Adipose tissue (tissue), 3 donors: Measurements from ENCODE around the gene AP2A2. TPM values are rescaled to one million over a fixed set of nuclear protein-coding genes. Genes with fewer than 3 reads are reported as not detected.
"Not testable (repeated sequence)": the region's sequence is repeated elsewhere in the genome, so short reads cannot be mapped to it uniquely, and the experiment has no call there.

ENCODE experiments used
- H3K27ac ChIP-seq: one replicate; pipeline ENCODE4 v1.5.1; 2013; ENCODE audit warnings: low read depth, low read length
- WGBS, 3 donors: extraction: QIAGEN DNeasy Blood & Tissue Kit; methylation state at CpG; one replicate each; pipeline ENCODE4 v1.1.7; 2013; 5-methylcytosine and 5-hydroxymethylcytosine counted together
- polyA plus RNA-seq, 3 donors: library from polyadenylated mRNA; stranded (reverse); fragments of 200-250 nt; gene quantifications; one replicate each; pipeline ENCODE4 v1.2.3, GENCODE V29; 2013
- donor health status: healthy with polysubstance abuse.
- donor health status: Bipolar disorder and iron deficiency.
- donor health status: healthy.

The AP2A2 gene
- polyA plus RNA-seq, 3 donors, result 32.0 to 57.4 (median 37.3) TPM

DNA sequence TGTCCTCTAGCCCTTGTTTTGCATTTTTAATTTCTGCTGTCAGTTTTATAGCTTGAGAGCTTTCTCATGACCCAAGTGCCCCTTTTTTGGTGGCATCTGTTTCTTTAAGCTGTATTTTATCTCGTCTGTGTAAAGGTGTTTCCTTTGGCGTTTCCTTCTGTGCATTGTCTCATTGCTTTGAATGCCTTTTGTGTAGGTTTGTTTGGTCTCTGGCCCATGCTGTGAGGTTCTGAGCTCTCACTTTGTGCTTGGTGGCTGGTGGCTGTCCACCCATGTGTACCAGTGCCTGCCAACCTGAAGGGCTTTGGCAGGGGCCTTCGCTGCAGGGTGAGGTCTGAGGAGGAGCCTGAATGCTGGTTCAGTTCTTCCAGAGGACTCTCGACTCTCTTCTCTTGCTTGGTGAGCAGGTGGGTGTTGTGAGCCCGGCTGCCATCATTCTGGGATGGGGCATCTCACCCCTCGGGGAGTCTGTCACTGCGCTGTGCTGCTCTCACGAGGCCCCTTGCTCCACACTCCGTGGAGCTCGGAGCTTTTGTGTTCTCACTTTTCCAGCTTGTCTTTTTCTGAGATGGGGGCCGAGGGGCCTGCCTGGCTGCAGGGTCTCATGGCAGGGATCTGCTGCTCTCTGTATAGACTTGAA lies 14.9 kb downstream of the AP2A2 start:
- WGBS, 3 donors, result 63 to 75% (median 66%) methylated on average over 11 of the region's 11 CpGs
- no peak overlapping the region for H3K27ac ChIP-seq

DNA sequence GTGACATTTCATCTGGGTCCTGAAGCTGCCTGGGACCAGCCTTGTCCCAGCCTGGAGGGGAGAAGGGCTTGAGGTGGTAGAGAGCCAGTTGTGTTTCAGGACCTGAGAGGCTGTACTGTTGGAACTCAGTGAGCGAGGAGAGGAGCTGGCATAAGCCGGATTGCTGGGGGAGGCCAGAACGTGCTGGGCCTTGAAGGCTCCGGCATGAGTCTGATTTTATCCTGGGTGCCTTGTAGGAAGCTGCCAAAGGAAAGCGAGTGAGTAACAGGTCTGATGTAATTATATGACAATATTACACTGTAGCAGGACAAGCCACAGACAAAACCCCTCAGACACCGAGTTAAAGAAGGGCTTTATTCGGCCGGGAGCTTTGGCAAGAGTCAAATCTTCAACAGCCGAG lies 17.2 kb downstream of the AP2A2 start:
- 49 to 58% (median 53%) methylated on average over 9 of the region's 9 CpGs for whole genome bisulfite sequencing, 3 donors
- H3K27ac ChIP-seq, result no peak overlapping the region

DNA sequence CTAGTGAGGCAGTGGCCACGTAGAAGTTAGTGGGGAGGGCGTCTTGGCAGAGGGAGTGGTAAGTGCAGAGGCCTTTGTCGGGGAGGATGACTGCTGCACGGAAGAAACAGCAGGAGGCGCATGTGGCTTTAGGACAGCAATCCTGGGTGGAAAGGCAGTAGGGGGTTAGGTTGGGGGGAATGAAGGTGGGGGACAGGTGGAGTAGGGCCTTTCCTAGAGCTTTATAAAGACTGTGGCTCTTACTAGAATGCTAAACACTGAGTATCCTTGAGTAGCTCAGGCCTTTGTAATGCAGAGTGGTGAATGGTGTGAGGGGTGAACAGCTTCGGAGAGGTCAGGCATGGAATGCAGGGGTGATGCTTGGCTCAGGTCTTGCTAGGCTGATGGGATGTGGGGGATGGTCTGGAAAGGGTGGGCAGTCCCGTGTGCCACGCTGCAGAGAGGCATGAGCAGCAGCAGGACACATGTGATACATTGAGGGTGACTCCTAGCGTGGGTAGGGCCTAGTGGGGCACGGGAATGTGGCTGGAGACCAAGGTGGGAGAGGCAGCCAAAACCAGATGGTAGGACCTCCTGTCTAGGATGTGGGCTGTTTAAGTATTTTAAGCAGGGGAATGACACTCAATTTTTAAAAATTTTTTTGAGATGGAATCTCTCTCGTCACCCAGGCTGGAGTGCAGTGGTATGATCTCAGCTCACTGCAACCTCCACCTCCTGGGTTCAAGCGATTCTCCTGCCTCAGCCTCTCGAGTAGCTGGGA lies 19.2 kb downstream of the AP2A2 start:
- no peak overlapping the region for H3K27ac ChIP-seq
- 66 to 78% (median 76%) methylated on average over 13 of the region's 13 CpGs for WGBS, 3 donors

DNA sequence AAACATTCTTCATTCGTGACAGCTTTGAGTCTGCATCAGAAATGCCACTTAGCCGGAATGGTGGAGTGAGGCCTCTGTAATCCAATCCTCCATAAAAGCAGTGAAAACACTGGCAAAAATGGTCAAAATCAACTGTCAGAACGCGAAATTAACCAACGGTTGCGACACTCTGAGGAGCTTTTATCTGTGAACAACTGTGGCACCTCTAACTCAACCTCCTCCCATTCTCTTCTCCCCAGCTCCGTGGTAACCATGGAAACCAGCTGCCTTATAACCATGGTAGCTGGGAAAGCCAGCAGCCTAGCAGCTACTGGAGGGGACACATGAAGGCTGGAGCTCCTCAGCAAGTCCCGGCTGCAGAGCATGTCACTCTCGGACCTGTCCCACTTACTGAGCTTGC lies 20.3 kb downstream of the AP2A2 start:
- no peak overlapping the region for H3K27ac ChIP-seq
- WGBS, 3 donors, result 67 to 75% (median 70%) methylated on average over 9 of the region's 9 CpGs

DNA sequence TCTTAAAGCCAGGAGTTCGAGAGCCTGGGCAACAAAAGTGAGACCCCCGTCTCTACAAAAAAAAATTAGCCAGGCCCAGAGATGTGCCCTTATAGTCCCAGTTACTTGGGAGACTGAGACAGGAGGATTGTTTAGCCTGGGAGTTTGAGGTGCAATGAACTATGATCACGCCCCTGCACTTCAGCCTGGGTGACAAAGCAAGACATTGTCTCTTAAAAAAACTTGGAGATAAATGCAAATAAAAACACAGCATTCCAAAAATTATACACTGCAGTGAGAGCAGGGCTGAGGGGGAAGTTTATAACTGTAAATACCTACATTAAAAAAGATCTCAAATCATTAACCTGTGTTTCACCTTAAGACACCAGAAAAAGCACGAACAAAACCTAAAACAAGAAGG lies 22.1 kb downstream of the AP2A2 start:
- no peak overlapping the region for H3K27ac ChIP-seq
- 86 to 92% (median 89%) methylated on average over 4 of the region's 4 CpGs for whole genome bisulfite sequencing, 3 donors

DNA sequence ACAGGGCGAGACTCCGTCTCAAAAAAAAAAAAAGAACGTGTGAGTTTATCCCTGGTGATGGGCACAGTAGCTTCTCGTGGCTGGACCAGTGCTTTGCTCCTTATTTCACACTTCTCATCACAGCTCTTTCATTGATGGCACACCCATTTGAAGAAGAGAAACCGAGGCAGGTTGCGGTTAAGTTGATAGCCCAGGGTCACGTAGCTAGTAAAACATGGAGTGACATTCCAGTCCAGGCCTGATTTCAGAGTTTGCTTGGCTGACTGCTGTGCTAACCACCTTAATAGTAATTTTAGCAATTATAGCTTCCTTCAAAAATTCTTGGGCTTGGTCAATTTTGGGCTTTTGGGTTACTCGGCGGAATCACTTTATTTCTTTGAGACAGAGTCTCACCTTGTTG lies 25.8 kb downstream of the AP2A2 start:
- H3K27ac ChIP-seq, result no peak overlapping the region
- 88 to 95% (median 93%) methylated on average over 9 of the region's 9 CpGs for WGBS, 3 donors

DNA sequence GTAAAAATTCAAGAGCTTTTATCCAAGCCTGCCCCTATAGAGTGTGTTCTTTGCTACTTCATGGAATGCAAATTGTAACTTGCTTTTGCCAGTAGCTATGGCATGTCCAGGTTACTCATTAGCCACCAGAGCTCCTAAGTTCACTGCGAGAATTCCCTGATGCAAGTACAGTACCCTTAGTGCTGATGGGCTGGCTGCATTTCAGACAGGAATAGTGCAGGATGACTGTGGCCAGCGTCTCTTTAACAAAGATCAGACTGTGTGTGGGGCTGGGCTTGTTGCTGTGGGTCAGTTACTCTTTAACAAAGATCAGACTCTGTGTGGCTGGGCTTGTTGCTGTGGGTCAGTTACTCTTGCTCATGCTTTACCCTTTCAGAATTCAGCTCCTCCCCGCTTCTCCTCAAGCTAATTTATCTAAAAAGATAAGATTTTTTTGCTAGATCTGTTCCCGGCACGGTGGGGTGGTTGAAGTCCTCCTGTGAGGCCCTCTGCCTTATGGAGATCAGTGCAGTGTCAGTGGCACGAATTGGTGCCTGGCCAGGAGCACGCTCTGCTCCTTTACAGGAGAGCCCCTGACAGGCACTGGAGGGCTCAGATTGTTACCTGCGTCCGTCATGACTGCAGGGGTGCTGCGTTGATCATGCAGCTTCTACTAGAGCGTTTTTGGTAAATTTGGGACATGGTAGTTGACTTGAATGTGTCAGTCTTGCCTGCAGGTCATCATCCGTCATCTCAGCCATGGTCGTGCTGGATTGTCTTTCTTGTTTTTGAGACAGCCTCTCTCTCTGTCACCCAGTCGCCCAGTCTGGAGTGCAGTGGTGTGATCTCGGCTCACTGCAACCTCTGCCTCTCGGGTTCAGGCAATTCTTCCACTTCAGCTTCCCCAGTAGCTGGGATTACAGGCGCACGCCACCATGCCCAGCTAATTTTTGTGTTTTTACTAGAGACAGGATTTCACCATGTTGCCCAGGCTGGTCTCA lies 27.0 kb downstream of the AP2A2 start:
- H3K27ac ChIP-seq, result no peak overlapping the region
- WGBS, 3 donors, result 42 to 84% (median 84%) methylated on average over 18 of the region's 18 CpGs

DNA sequence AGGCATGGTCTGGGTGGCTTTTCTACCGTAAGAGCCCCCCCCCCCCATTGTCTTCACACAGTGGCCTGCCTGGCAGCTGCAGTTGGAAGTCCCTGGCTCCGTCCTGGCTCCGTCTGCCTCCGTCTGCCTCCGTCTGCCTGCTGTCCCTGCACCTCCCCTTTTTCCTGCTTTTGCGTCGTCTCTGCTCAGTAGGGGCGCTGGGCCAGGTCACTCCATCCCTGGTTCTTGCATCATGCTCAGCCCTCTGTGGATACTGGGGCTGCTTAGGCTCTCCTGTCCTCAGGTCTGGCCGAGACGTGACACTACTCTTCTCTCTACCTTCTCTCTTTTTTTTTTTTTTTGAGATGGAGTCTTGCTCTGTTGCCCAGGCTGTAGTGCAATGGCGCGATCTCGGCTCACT lies 27.8 kb downstream of the AP2A2 start:
- H3K27ac ChIP-seq, result no peak overlapping the region
- 64 to 74% (median 65%) methylated on average over 12 to 13 of the region's 13 CpGs for WGBS, 3 donors

DNA sequence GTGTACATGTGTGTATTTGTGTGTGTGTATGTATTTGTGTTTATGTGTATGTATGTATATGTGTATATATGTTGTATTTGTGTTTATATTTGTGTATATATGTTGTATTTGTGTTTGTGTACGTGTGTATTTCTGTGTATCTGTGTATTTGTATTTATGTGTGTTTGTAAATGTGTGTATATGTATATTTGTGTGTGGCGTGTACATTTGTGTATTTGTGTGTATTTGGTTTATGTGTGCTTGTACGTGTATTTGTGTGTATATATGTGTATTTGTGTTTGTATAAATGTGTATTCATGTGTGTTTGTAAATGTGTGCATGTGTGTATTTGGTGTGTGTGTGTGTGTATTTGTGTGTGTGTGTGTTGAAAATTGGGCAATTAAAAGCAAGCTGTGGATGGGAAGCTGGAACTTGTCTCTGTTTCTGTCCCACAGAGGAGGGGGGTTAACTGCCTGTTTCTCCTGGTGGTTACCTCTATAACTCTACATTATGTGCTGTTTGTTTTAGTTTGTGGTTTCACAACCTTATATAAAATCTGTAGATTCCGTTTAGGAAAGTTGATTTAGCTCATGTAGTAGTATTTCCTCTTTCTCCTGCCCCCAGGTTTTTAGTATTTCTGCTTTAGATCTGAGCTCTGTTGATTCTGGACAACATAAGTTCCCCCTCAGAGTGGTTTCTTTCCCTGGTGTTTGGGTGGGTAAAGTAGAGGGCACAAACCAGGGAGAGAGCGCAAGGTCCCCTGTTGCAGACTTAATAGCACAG lies 28.9 kb downstream of the AP2A2 start:
- no peak overlapping the region for H3K27ac ChIP-seq

DNA sequence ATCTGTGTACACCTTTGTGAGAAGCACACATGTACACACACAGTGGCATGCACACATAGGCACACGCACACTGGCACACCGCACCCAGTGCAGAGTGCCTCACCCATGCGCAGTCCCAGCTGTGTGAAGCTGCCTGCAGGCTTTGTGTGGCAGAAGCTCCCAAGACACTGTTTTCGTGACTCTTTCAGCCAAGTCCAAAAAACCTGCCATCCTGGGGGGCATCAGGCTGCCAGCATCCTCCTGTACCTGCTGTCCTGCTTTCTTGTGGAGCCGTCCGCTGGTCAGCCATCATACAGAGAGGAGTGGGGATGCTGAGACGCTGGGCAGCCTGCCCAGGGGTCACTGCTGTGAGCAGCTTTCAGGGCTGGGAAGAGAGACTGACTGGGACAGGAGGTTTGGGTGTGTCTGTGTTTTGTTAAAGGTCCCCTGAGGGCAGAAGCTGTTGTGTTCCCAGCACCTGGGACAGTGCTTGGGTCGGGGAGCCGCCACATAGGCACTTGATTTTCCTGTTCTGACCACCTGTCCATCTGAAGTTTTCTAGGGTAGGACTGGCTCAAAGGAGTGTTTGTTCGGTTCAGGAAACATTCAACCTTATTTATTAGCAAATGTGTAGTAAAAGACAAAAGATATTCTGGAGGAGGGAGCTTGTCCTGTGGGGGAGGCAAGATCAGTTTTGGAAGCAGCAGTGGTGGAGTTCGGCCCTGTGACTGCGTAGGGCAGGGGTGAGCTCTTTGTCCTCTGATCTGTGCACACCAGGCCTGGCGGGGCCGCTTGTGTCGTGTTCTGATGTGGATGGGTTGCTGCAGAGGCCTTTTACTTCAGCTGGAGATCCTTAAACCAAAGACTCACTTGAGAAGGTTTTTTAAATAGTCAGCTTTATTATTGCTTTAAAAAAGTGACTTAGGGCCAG lies 29.7 kb downstream of the AP2A2 start:
- WGBS, 3 donors, result 64 to 82% (median 66%) methylated on average over 15 of the region's 15 CpGs

More for the DNA sequence above, 28.9 kb downstream of the AP2A2 start:
- 76 to 77% (median 76%) methylated on average over 5 of the region's 5 CpGs for WGBS, 3 donors

DNA sequence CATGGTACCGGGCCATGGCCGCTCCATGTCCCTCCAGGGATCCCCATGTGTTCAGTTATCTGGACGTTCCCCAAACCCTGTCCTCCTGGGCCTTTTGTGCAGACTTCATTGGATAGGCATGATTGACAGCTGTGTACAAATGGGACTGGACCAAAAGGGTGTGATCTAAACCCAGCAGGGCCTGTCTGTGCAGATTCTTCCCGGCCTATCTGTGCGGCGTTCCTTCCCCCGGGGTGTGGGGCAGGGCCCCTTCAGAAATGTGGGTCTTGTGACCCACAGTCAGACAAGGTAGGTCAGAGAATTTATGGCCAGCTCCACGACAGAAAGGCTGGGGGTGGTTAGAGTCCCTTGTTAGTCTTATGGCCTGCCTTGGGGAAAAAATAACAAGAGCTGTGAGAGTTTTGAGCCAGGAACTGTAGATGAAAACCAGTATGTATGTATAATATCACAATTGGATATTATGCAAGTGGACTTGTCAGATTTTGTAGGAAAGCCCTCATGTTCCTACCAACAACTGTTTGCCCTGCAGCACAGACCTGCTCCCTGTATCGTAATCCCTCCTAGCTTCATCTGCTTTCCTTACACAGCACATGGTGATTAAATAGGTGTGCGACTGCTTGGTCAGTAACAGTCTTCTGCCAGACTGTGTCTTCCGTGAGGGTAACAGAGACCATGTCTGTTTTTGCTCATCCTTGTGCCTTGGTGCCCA lies 31.7 kb downstream of the AP2A2 start:
- H3K27ac ChIP-seq, result no peak overlapping the region
- 79 to 90% (median 81%) methylated on average over 11 of the region's 11 CpGs for WGBS, 3 donors

More for the DNA sequence above, 29.7 kb downstream of the AP2A2 start:
- no peak overlapping the region for H3K27ac ChIP-seq

DNA sequence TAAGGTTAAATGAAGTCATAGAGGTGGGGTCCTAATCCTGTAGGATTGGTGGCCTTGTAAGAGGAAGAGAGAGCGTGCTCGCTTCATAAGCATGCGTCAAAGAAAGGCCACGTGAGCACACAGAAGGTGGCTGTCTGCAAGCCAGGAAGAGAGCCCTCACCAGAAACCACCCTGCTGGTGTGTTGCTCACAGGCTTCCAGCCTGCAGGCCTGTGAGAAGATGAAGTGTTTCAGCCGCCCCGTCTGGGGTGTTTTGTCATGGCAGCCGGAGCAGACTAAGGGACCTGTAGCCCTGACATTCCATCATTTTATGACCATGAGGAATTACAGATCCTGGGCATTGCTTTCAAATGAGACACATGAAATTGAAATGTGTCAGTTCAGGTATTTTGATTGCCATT lies 32.4 kb downstream of the AP2A2 start:
- WGBS, 3 donors, result 92 to 97% (median 94%) methylated on average over 7 of the region's 7 CpGs
- H3K27ac ChIP-seq, result no peak overlapping the region

DNA sequence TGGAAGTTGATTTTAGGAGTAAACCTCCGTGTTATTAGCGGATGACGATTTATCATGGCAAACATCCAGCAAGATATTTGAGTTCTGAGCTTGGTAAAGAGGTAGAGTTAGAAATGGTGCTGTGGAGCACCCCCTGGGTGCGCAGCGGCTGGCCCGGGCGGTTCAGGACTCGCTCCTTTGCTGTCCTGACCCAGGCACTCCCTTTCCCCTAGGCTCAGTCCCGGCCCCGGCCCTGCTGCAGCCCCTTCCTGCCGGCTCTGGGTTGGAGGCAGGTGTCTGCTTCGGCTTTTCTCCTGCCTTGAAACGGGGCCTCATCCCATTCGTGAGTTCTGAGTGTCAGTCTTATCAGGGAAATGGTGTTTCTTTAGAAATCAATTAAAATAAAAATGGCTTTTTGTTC lies 33.4 kb downstream of the AP2A2 start:
- H3K27ac ChIP-seq, result no peak overlapping the region
- 73 to 87% (median 84%) methylated on average over 14 of the region's 14 CpGs for WGBS, 3 donors

DNA sequence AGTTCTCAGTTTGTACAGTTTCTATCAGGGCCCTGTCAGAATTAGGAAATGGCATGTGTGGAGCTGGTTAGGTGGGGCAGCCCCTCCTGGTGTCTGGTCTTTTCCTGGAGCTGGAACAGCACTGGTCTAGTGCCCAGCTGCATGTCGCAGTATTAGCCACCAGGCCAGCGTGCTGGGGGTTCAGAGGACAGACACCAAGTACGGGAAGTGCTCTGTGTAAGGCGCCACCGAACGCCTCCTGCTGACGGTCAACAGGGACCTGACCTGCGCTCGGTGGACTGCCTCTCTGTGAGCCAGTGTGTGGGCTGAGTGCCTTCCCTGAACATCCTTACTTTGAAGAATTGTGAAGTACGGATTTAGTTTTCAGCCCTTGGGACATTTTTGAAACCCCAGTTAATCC lies 33.9 kb downstream of the AP2A2 start:
- no peak overlapping the region for H3K27ac ChIP-seq
- 73 to 84% (median 73%) methylated on average over 10 of the region's 10 CpGs for WGBS, 3 donors

DNA sequence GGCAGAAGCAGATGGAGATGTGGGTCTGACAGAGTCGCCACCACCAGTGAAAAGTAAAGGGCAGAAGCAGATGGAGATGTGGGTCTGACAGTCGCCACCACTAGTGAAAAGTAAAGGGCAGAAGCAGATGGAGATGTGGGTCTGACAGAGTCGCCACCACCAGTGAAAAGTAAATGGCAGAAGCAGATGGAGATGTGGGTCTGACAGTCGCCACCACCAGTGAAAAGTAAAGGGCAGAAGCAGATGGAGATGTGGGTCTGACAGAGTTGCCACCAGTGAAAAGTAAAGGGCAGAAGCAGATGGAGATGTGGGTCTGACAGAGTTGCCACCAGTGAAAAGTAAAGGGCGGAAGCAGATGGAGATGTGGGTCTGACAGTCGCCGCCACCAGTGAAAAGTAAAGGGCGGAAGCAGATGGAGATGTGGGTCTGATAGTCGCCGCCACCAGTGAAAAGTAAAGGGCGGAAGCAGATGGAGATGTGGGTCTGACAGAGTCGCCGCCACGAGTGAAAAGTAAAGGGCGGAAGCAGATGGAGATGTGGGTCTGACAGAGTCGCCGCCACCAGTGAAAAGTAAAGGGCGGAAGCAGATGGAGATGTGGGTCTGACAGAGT lies 35.7 kb downstream of the AP2A2 start:
- H3K27ac ChIP-seq, result not testable (repeated sequence)
- 82 to 86% (median 85%) methylated on average over 18 of the region's 18 CpGs for WGBS, 3 donors

DNA sequence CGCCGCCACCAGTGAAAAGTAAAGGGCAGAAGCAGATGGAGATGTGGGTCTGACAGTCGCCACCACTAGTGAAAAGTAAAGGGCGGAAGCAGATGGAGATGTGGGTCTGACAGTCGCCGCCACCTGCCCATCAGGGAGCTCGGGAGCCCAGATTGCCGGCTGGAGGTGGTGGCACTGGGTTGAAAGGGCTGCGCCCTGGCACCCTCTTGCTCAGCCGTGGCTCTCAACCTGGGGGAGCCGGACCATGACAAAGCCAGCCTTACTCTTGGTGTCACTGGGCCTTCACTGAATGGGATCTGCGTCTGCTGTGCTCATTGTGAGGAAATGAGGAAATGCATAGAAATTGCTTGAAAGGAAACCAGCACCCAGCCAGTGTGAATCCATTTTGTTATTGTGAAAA lies 36.3 kb downstream of the AP2A2 start:
- WGBS, 3 donors, result 81 to 92% (median 81%) methylated on average over 12 of the region's 12 CpGs
- no peak overlapping the region for H3K27ac ChIP-seq
